ENCODE data around the gene CCDC148.

CCDC148 gene

GRCh38 chr2:158202161-158202815 is 254.3 kb downstream of the CCDC148 start:
- no peak for DNase-seq (ENCODE audit: low read depth)
- TF ChIP-seq CTCF (IDR thresholded peaks at IDR 0.05; ENCODE audit: control insufficient read depth, insufficient read depth, low read depth, low read length, missing control alignments) = no peak
- no peak overlapping the region for H3K4me3 ChIP-seq (ENCODE audit: control insufficient read depth, low read depth, low read length)

GRCh38 chr2:158199928-158200650 is 256.5 kb downstream of the CCDC148 start:
- TF ChIP-seq CTCF (IDR thresholded peaks at IDR 0.05; ENCODE audit: control insufficient read depth, insufficient read depth, low read depth, low read length, missing control alignments) = no peak
- no peak overlapping the region for H3K4me3 ChIP-seq (ENCODE audit: control insufficient read depth, low read depth, low read length)
- no peak for DNase-seq (ENCODE audit: low read depth)

- H3K4me3 ChIP-seq (ENCODE audit: control insufficient read depth, low read depth, low read length) = no peak overlapping the region
- TF ChIP-seq CTCF (IDR thresholded peaks at IDR 0.05; ENCODE audit: control insufficient read depth, insufficient read depth, low read depth, low read length, missing control alignments) = no peak
- no peak for DNase-seq (ENCODE audit: low read depth)
These were observed 258.6 kb downstream of the CCDC148 start for GRCh38 chr2:158197940-158198339.

- no peak for DNase-seq (ENCODE audit: low read depth)
- no peak overlapping the region for H3K4me3 ChIP-seq (ENCODE audit: control insufficient read depth, low read depth, low read length)
- TF ChIP-seq CTCF (IDR thresholded peaks at IDR 0.05; ENCODE audit: control insufficient read depth, insufficient read depth, low read depth, low read length, missing control alignments) = no peak
These were observed 262.3 kb downstream of the CCDC148 start for GRCh38 chr2:158194229-158194628.

GRCh38 chr2:158192515-158193443 is 263.8 kb downstream of the CCDC148 start:
- no peak for DNase-seq (ENCODE audit: low read depth)
- no peak overlapping the region for H3K4me3 ChIP-seq (ENCODE audit: control insufficient read depth, low read depth, low read length)
- no peak for TF ChIP-seq CTCF (IDR thresholded peaks at IDR 0.05; ENCODE audit: control insufficient read depth, insufficient read depth, low read depth, low read length, missing control alignments)

GRCh38 chr2:158191076-158191895 is 265.3 kb downstream of the CCDC148 start:
- H3K4me3 ChIP-seq (ENCODE audit: control insufficient read depth, low read depth, low read length) = no peak overlapping the region
- DNase-seq (ENCODE audit: low read depth) = no peak
- TF ChIP-seq CTCF (IDR thresholded peaks at IDR 0.05; ENCODE audit: control insufficient read depth, insufficient read depth, low read depth, low read length, missing control alignments) = no peak
